ENCODE measurements around the gene CNIH4.
"Not testable (repeated sequence)": the region's sequence is repeated elsewhere in the genome, so short reads cannot be mapped to it uniquely, and the experiment has no call there.

CNIH4 gene

DNA sequence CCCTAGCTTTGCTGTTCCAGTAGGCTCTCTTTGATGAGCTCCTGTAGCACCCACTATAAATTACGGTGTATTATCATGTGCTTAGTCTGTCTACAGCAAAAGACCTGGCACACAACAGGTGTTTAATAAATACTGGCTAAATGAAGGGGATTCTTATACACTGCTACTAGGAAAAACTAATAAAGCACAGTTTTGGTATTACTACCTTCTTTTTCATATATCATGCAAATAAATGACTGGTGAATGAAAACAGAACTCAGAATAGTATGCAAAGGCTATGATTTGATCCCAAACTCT lies 51.6 kb downstream of the CNIH4 start:
- Histone ChIP-seq H3K27me3 (ENCODE audit: insufficient read depth, low read depth, severe bottlenecking) (no peaks in the 10 kb centered on the region), H3K9me3 (ENCODE audit: severe bottlenecking) (no peaks in the 10 kb centered on the region), H3K36me3 (peaks cover 11% of the 10 kb centered on the region), H3K27ac (no peak overlapping the region), H3K4me3 (ENCODE audit: low read depth, low read length) (no peak overlapping the region)
- no peak for TF ChIP-seq CTCF (IDR thresholded peaks at IDR 0.05; ENCODE audit: low read depth, low read length)
- no peak for DNase-seq

DNA sequence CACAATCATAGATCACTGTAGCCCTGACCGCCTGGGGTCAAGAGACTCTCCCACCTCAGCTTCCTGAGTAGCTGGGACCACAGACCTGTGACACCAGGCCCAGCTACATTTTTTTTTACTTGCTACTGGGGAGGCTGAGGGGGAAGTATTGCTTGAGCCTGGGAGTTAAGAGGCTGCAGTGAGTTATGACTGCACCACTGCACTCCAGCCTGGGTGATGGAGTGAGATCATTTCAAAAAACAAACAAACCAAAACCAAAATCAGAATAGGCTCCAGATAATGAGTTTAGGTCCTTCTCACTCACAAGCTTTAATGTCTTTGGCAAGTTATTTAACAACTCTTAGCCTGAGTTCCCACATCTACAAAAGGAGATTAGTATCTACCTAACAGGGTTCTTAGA lies 55.1 kb downstream of the CNIH4 start:
- no peak for DNase-seq
- no peaks in the 10 kb centered on the region for H3K9me3 ChIP-seq (ENCODE audit: severe bottlenecking)
- H3K27ac ChIP-seq = no peak overlapping the region
- H3K36me3 ChIP-seq = no peaks in the 10 kb centered on the region; the same call in 1 of the 2 replicates
- no peaks in the 10 kb centered on the region for H3K27me3 ChIP-seq (ENCODE audit: insufficient read depth, low read depth, severe bottlenecking)
- no peak overlapping the region for H3K4me3 ChIP-seq (ENCODE audit: low read depth, low read length)
- TF ChIP-seq CTCF (IDR thresholded peaks at IDR 0.05; ENCODE audit: low read depth, low read length) = no peak

DNA sequence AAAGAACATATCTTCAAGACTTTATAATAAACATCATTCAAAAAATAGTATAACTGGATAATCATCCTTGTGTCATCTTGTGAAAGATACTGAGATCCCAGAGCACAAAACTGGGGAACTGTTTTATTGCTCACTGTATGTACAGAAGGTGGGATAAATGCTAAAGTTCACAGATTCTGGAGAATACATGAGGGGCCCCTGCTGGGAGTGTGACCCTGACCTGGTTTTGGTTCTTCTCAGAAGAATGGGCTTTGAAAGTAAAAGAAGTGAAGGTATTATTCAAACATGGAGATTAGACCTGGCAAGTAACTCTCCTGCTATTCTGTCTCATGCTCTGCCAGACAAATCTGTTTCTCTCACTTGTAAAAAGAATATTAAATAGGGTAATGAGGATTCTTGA lies 63.4 kb downstream of the CNIH4 start:
- no peak for TF ChIP-seq CTCF (IDR thresholded peaks at IDR 0.05; ENCODE audit: low read depth, low read length)
- DNase-seq = no peak
- Histone ChIP-seq H3K27ac (no peak overlapping the region), H3K9me3 (ENCODE audit: severe bottlenecking) (no peaks in the 10 kb centered on the region), H3K36me3 (peaks cover 34% of the 10 kb centered on the region), H3K27me3 (ENCODE audit: insufficient read depth, low read depth, severe bottlenecking) (no peaks in the 10 kb centered on the region), H3K4me3 (ENCODE audit: low read depth, low read length) (no peak overlapping the region)

GRCh38 chr1:224425279-224425884 lies 68.7 kb downstream of the CNIH4 start:
- Histone ChIP-seq H3K4me3 (ENCODE audit: low read depth, low read length) (no peak overlapping the region), H3K27ac (no peak overlapping the region), H3K36me3 (peaks cover 20% of the 10 kb centered on the region), H3K9me3 (ENCODE audit: severe bottlenecking) (no peaks in the 10 kb centered on the region), H3K27me3 (ENCODE audit: insufficient read depth, low read depth, severe bottlenecking) (no peaks in the 10 kb centered on the region)
- no peak for DNase-seq
- TF ChIP-seq CTCF (IDR thresholded peaks at IDR 0.05; ENCODE audit: low read depth, low read length) = no peak

DNA sequence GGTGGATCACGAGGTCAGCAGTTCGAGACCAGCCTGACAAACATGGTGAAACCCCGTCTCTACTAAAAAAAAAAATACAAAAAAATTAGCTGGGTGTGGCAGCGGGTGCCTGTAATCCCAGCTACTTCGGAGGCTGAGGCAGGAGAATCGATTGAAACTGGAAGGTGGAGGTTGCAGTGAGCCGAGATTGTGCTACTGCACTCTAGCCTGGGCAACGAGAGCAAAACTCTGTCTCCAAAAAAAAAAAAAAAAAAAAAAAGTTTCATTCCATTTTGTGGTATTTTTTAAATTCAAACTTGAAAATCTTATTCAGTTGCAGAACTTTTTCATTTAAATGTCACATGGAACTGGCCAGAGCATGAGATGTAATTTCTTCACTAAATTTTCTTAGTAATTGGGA lies 70.2 kb downstream of the CNIH4 start:
- H3K27me3 ChIP-seq (ENCODE audit: insufficient read depth, low read depth, severe bottlenecking); H3K27ac ChIP-seq; H3K4me3 ChIP-seq (ENCODE audit: low read depth, low read length); H3K9me3 ChIP-seq (ENCODE audit: severe bottlenecking); DNase-seq: not testable (repeated sequence)
- peaks cover 17% of the 10 kb centered on the region for H3K36me3 ChIP-seq

GRCh38 chr1:224427346-224427745 lies 70.7 kb downstream of the CNIH4 start:
- H3K9me3 ChIP-seq (ENCODE audit: severe bottlenecking) = no peaks in the 10 kb centered on the region
- peaks cover 13% of the 10 kb centered on the region for H3K36me3 ChIP-seq
- no peak for TF ChIP-seq CTCF (IDR thresholded peaks at IDR 0.05; ENCODE audit: low read depth, low read length)
- H3K27me3 ChIP-seq (ENCODE audit: insufficient read depth, low read depth, severe bottlenecking) = no peaks in the 10 kb centered on the region
- no peak overlapping the region for H3K4me3 ChIP-seq (ENCODE audit: low read depth, low read length)
- no peak for DNase-seq
- H3K27ac ChIP-seq = no peak overlapping the region

DNA sequence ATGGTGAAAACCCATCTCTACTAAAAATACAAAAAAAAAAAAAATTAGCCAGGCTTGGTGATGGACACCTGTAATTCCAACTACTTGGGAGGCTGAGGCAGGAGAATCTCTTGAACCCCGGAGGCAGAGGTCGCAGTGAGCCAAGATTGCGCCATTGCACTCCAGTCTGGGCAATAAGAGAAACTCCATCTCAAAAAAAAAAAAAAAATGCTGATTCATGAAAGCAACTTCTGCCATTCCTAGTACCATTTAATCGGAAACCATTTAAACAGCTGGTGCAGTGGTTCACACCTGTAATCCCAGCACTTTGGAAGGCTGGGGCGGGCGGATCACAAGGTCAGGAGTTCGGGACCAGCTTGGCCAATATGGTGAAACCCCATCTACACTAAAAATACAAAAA lies 72.0 kb downstream of the CNIH4 start:
- not testable (repeated sequence) for H3K27me3 ChIP-seq (ENCODE audit: insufficient read depth, low read depth, severe bottlenecking); H3K9me3 ChIP-seq (ENCODE audit: severe bottlenecking); H3K27ac ChIP-seq; DNase-seq; H3K4me3 ChIP-seq (ENCODE audit: low read depth, low read length); H3K36me3 ChIP-seq

Data from WERI-Rb-1 (cell line).